ENCODE measurements around the gene ATE1.

DNA sequence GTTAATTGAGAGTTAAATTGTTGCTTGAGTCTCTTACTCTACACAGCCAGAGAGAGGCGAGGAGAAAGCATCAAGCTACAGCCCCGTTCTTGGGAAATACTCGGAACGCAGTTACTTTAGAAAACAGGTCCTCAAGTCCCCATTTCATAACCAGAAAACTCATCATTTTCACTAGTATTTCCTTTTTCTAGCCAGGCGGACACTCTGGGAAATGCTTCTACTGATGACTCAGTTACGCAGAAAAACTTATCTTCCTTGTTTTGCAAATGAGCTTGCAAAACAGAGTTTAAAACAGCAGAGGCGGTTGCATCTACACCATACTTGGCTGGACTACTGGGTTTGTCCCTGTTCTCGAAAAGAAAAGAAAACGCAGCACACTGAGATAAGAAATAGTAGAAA is 218.2 kb downstream of the ATE1 start:
- TF ChIP-seq TEAD4 (IDR thresholded peaks at IDR 0.05) (no peak), RAD21 (IDR thresholded peaks at IDR 0.05; ENCODE audit: low read depth) (no peak), CEBPB (IDR thresholded peaks at IDR 0.05) (no peak), EP300 (IDR thresholded peaks at IDR 0.05; ENCODE audit: borderline replicate concordance) (no peak), FOXM1 (IDR thresholded peaks at IDR 0.05; ENCODE audit: borderline replicate concordance, low read depth) (no peak), YY1 (IDR thresholded peaks at IDR 0.05; ENCODE audit: low read depth) (no peak), TAF1 (IDR thresholded peaks at IDR 0.05; ENCODE audit: low read depth) (no peak)
- TF ChIP-seq, protein P1, sequence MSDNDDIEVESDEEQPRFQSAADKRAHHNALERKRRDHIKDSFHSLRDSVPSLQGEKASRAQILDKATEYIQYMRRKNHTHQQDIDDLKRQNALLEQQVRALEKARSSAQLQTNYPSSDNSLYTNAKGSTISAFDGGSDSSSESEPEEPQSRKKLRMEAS (IDR thresholded peaks at IDR 0.05): no peak

All from Ishikawa (cell line).